Thyroid gland (tissue), 4 donors: ENCODE measurements around the gene MLH3. TPM values are rescaled to one million over a fixed set of nuclear protein-coding genes. Genes with fewer than 3 reads are reported as not detected.
A peak's percentile ranks its signal among the peaks of the same experiment; 100 is the strongest.

Source experiments
- DNase-seq, 2 donors: peaks; one replicate each; pipeline ENCODE4 v3.0.0-alpha.2; 2019
- H3K27ac ChIP-seq, 3 donors: fragments of 200-600 bp; sonication (generic); 1 replicate in 2 of 3; 2 replicates in 1 of 3; pipeline ENCODE4 v1.5.1; 2016 to 2019; ENCODE audit warnings: mild to moderate bottlenecking in 1 of 3, moderate library complexity in 1 of 3
- H3K27me3 ChIP-seq: fragments of 200-600 bp; sonication (generic); one replicate; pipeline ENCODE4 v1.5.1; 2019
- H3K36me3 ChIP-seq, 2 donors: fragments of 200-600 bp; sonication (generic); one replicate each; pipeline ENCODE4 v1.5.1; 2016 to 2019
- H3K4me1 ChIP-seq, 2 donors: fragments of 200-600 bp; sonication (generic); one replicate each; pipeline ENCODE4 v1.5.1; 2017 to 2019
- H3K4me3 ChIP-seq, 3 donors: fragments of 200-600 bp; sonication (generic); replicated peaks in 1 of 3; 1 replicate in 2 of 3; 2 replicates in 1 of 3; pipeline ENCODE4 v1.5.1; 2016; ENCODE audit warnings: mild to moderate bottlenecking in 1 of 3
- H3K9me3 ChIP-seq: fragments of 200-600 bp; sonication (generic); one replicate; pipeline ENCODE4 v1.5.1; 2017
- POLR2A ChIP-seq, 2 donors: fragments of 450-650 bp; IDR thresholded peaks; one replicate each; pipeline ENCODE4 v1.6.1; 2017; ENCODE audit warnings: antibody characterized with exemption in 2 of 2, mild to moderate bottlenecking in 2 of 2, moderate library complexity in 1 of 2
- WGBS, 2 donors: methylation state at CpG; one replicate each; pipeline ENCODE4 v1.1.5; 2017; 5-methylcytosine and 5-hydroxymethylcytosine counted together
- intact Hi-C: fragments of 100-400 bp; cut with DNase I; formaldehyde crosslinking; loops from one replicate; pipeline ENCODE4 v1.15.1; 2023
- total RNA-seq, 4 donors: library from RNA; depleted of rRNA; stranded (reverse); fragments of >200 nt; gene quantifications; one replicate each; pipeline ENCODE4 v1.2.3, GENCODE V29; 2016
- TF ChIP-seq, protein P1 (sequence below), 6 experiments: fragments of 200-600 bp in 3 of 6; fragments of 450-650 bp in 3 of 6; sonication (generic) in 3 of 6; IDR thresholded peaks; one replicate each; pipeline ENCODE4 v1.5.1; 2016 to 2019; ENCODE audit warnings: antibody characterized with exemption in 6 of 6, mild to moderate bottlenecking in 2 of 6, inconsistent platforms in 1 of 6, moderate library complexity in 1 of 6

Gene MLH3
- total RNA-seq, 4 donors from 2014 or later: 48.1 to 68.1 (median 57.9) TPM

DNA sequence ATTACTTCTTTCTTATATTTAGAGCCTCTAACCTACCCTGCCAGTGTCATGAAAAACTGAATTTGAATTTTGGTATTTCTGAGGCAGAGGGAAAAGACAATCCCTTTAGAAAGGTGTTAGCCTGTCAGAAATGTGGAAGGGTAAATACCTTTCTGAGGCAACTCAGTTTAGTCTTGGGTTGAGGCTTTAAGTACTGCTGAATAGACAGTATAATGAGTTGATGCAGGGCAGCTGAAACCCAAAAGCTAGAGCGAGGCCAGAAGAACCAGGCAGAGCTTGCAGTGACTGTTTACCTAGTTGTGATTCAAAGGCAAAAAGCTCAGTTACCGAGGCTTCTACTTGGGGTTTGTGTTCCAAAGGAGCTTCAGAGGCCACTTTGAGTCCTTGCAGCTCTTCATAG lies 36.9 kb upstream of the MLH3 start:
- Histone ChIP-seq H3K9me3 (no peaks in the 10 kb centered on the region), H3K4me1 (peaks cover 13% of the 10 kb centered on the region in 2 donors), H3K36me3 (peaks cover 39 to 50% of the 10 kb centered on the region in 2 donors), H3K4me3 (no peak overlapping the region), H3K27me3 (no peaks in the 10 kb centered on the region), H3K27ac (peak overlapping the region in 1 of 3 donors; percentile 10)
- no peak for DNase-seq
- 82 to 95% methylated on average over 2 of the region's 2 CpGs for WGBS, 2 donors
- TF ChIP-seq, protein P1, sequence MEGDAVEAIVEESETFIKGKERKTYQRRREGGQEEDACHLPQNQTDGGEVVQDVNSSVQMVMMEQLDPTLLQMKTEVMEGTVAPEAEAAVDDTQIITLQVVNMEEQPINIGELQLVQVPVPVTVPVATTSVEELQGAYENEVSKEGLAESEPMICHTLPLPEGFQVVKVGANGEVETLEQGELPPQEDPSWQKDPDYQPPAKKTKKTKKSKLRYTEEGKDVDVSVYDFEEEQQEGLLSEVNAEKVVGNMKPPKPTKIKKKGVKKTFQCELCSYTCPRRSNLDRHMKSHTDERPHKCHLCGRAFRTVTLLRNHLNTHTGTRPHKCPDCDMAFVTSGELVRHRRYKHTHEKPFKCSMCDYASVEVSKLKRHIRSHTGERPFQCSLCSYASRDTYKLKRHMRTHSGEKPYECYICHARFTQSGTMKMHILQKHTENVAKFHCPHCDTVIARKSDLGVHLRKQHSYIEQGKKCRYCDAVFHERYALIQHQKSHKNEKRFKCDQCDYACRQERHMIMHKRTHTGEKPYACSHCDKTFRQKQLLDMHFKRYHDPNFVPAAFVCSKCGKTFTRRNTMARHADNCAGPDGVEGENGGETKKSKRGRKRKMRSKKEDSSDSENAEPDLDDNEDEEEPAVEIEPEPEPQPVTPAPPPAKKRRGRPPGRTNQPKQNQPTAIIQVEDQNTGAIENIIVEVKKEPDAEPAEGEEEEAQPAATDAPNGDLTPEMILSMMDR (IDR thresholded peaks at IDR 0.05): no peak
- no peak for TF ChIP-seq POLR2A (IDR thresholded peaks at IDR 0.05)
- intact Hi-C loops: loop anchor here (5.0 to 10.0 kb wide), 3 partner anchors 141 to 226 kb away; no protein-coding TSS in a partner anchor

DNA sequence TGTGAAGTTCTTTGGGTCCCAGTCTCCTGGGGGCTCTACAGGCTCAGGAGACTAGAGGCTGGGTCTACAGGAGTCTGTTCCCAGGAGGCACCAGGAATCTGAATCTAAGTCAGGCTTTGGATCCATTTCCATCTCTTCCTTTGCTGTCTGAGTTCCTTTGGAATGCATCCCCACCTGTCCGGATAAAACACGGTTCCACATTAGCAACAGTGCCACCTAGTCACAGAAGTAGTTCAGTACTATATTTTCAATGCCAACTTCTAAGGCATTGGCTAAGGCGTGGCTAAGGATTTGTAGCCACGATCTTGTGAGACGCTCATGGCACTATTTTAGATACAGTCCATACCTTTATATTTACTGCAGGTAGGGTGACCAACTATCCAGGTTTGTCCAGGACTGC lies 33.2 kb upstream of the MLH3 start:
- H3K27ac ChIP-seq: peak overlapping the region; percentile 67 to 84 (median 79)
- DNase-seq: peak; percentile 54 to 62
- intact Hi-C loops: loop anchor here (10.0 kb wide), 1 partner anchor 170 kb away; no protein-coding TSS in a partner anchor
- no peak for TF ChIP-seq POLR2A (IDR thresholded peaks at IDR 0.05)
- TF ChIP-seq, protein P1 (IDR thresholded peaks at IDR 0.05): peak in 5 of 6 experiments; percentile 43 to 73 (median 65)
- 38 to 42% methylated on average over 5 of the region's 5 CpGs for WGBS, 2 donors
- H3K36me3 ChIP-seq: peaks cover 32 to 36% of the 10 kb centered on the region in 2 donors
- no peaks in the 10 kb centered on the region for H3K9me3 ChIP-seq
- no peak overlapping the region for H3K4me3 ChIP-seq
- H3K27me3 ChIP-seq: no peaks in the 10 kb centered on the region
- peaks cover 30 to 36% of the 10 kb centered on the region in 2 donors for H3K4me1 ChIP-seq

DNA sequence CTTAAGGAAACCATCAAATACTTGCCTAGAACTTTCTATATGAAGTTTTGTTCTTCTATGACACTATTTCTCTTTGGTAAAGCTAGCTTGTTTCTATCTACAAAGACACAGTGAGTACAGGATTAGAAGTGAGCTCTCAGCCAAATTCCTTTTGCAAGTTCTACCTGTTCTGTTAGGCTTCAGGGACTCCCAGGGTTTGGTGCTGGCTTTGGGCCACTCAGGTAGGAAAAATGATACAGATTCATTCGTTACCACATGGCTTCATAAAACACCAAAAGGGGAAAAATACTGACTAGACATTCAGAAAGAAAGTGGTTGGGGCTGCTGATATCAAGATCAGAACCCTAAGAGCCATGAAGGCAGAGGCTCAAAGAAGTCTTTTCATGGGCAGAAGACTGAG lies 32.0 kb upstream of the MLH3 start:
- intact Hi-C loops: loop anchor here (10.0 kb wide), 1 partner anchor 168 kb away; no protein-coding TSS in a partner anchor
- Histone ChIP-seq H3K27me3 (no peaks in the 10 kb centered on the region), H3K36me3 (peaks cover 31 to 35% of the 10 kb centered on the region in 2 donors)

DNA sequence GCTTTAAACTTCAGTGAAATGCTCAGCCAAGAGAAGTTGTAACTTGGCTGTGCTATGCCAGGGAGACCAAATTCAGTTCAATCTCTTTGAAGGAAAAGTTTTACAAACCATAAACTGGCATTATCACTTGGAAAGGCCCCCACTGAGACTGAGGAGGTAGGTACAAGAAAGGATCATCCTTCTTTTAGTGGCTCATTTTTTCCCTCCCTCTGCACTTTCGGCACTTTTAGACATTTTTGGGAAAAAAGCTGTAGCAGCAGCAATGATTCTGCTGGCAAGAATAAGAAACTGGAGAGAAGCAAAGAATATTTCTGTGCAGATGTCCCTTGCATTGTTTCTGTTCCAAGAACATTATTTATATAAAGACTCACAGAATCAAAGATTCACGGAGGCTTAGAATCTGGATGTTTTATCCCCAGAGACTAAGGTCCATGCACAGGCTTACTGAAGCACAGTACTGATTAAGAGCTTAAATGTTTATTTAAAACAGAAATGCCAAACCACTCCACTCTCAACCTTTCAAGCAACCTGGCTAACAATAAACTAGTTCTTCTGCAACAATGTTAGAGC lies 30.5 kb upstream of the MLH3 start:
- H3K9me3 ChIP-seq: no peaks in the 10 kb centered on the region
- no peak for TF ChIP-seq POLR2A (IDR thresholded peaks at IDR 0.05)
- TF ChIP-seq, protein P1 (IDR thresholded peaks at IDR 0.05): no peak
- H3K4me1 ChIP-seq: peaks cover 30 to 36% of the 10 kb centered on the region in 2 donors
- H3K4me3 ChIP-seq: no peak overlapping the region
- intact Hi-C loops: loop anchor here (10.0 kb wide), 1 partner anchor 167 kb away; no protein-coding TSS in a partner anchor
- H3K36me3 ChIP-seq: peaks cover 16 to 19% of the 10 kb centered on the region in 2 donors
- DNase-seq: no peak
- H3K27ac ChIP-seq: peak overlapping the region; percentile 63 to 79 (median 67)
- 24 to 35% methylated on average over 2 of the region's 2 CpGs for WGBS, 2 donors
- no peaks in the 10 kb centered on the region for H3K27me3 ChIP-seq

More for the DNA sequence above, 32.0 kb upstream of the MLH3 start:
- 31 to 45% methylated on average over 1 of the region's 1 CpG for WGBS, 2 donors
- DNase-seq: peak; percentile 76 to 85
- Histone ChIP-seq H3K9me3 (no peaks in the 10 kb centered on the region), H3K4me1 (peaks cover 30 to 36% of the 10 kb centered on the region in 2 donors), H3K27ac (peak overlapping the region; percentile 67 to 84 (median 79)), H3K4me3 (no peak overlapping the region)
- TF ChIP-seq, protein P1 (IDR thresholded peaks at IDR 0.05): no peak
- no peak for TF ChIP-seq POLR2A (IDR thresholded peaks at IDR 0.05)

DNA sequence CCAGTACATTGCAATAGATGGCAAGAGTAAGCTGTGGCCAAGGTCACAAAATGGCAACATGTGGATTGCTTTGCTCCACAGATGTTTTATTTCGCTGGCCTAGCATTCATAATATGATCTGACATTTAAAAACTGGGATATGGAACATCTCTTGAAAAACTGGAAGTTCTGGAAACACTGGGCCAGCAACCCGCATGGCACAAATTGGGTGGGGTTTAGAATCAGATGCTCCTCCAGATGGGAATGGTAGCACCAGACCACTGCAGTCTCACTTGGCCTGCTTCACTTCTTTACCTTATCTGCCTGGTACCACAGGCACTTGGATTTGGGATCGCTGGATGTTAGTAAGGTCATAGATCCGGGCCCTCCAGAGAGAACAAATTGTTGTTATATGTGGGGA lies 28.3 kb upstream of the MLH3 start:
- H3K9me3 ChIP-seq: no peaks in the 10 kb centered on the region
- intact Hi-C loops: no loop called here
- WGBS, 2 donors: 74 to 92% methylated on average over 4 of the region's 4 CpGs
- H3K27me3 ChIP-seq: no peaks in the 10 kb centered on the region
- H3K4me3 ChIP-seq: no peak overlapping the region
- peak overlapping the region in 1 of 3 donors; percentile 51 for H3K27ac ChIP-seq
- DNase-seq: no peak
- TF ChIP-seq POLR2A (IDR thresholded peaks at IDR 0.05): no peak
- TF ChIP-seq, protein P1 (IDR thresholded peaks at IDR 0.05): no peak
- peaks cover 30 to 36% of the 10 kb centered on the region in 2 donors for H3K4me1 ChIP-seq
- H3K36me3 ChIP-seq: peaks cover 5 to 8% of the 10 kb centered on the region in 2 donors
